H1 (cell line): ENCODE measurements around the gene ZFP57. TPM values are rescaled to one million over a fixed set of nuclear protein-coding genes. Genes with fewer than 3 reads are reported as not detected.
"Not testable (repeated sequence)": the region's sequence is repeated elsewhere in the genome, so short reads cannot be mapped to it uniquely, and the experiment has no call there.

Source experiments
- CTCF ChIA-PET: fragments of 300-600 bp; sonication (Branson Sonifier 250); formaldehyde crosslinking; loops from one replicate; lab custom pipeline; 2021; ENCODE audit not compliant: partially characterized antibody; lab: Charles Lee
- POLR2A ChIA-PET: fragments of 300-600 bp; sonication (Branson Sonifier 250); formaldehyde crosslinking; loops from one replicate; lab custom pipeline; 2021; ENCODE audit warnings: inconsistent platforms; ENCODE audit not compliant: partially characterized antibody; lab: Charles Lee
- DNase-seq, 2 experiments: peaks; one replicate each; pipeline versions ENCODE4 v3.0.0 to v3.0.0-alpha.2; 2010 to 2022; ENCODE audit warnings: low spot score in 2 of 2, low read depth in 1 of 2, mixed read lengths in 1 of 2
- FAIRE-seq: peaks from 2 replicates; lab custom pipeline; 2011; peaks lifted over from hg19 to GRCh38; lab: Jason Lieb, UNC
- H2AFZ ChIP-seq: 2 replicates; pipeline ENCODE4 v1.8.1; 2012; ENCODE audit warnings: low read length, inconsistent platforms
- H2AK5ac ChIP-seq: 2 replicates; pipeline ENCODE4 v1.6.1; 2013; ENCODE audit warnings: low read depth, low read length
- H2BK120ac ChIP-seq: replicated peaks from 2 replicates; pipeline ENCODE3; 2013; ENCODE audit warnings: low read depth, low read length, inconsistent platforms
- H2BK12ac ChIP-seq: 2 replicates; pipeline ENCODE4 v1.6.1; 2013; ENCODE audit warnings: low read depth, low read length
- H2BK15ac ChIP-seq: 2 replicates; pipeline ENCODE4 v1.6.1; 2013; ENCODE audit warnings: low read length
- H2BK20ac ChIP-seq: 2 replicates; pipeline ENCODE4 v1.6.1; 2013; ENCODE audit warnings: low read length
- H2BK5ac ChIP-seq: 2 replicates; pipeline ENCODE4 v1.6.1; 2013; ENCODE audit warnings: low read depth, low read length
- H3K14ac ChIP-seq: 2 replicates; pipeline ENCODE4 v1.6.1; 2013; ENCODE audit warnings: inconsistent platforms; ENCODE audit not compliant: insufficient read length
- H3K18ac ChIP-seq: 2 replicates; pipeline ENCODE4 v1.6.1; 2013; ENCODE audit warnings: low read length; ENCODE audit errors: extremely low read depth
- H3K23ac ChIP-seq: 2 replicates; pipeline ENCODE4 v1.6.1; 2013; ENCODE audit warnings: inconsistent platforms; ENCODE audit not compliant: insufficient read length
- H3K23me2 ChIP-seq: 2 replicates; pipeline ENCODE4 v1.6.1; 2013; ENCODE audit warnings: low read depth, low read length
- H3K27ac ChIP-seq: 2 replicates; pipeline ENCODE4 v1.6.1; 2011; ENCODE audit warnings: low read depth, low read length, inconsistent platforms
- H3K27me3 ChIP-seq, 4 experiments: replicated peaks in 1 of 4; 1 replicate in 1 of 4; 2 replicates in 3 of 4; pipeline versions ENCODE4 v1.6.1 to v1.8.1; 2011 to 2013; ENCODE audit warnings: low read length in 3 of 4, mild to moderate bottlenecking in 3 of 4, inconsistent platforms in 2 of 4, mixed read lengths in 2 of 4, moderate library complexity in 1 of 4; ENCODE audit not compliant: control insufficient read depth in 3 of 4, insufficient read depth in 3 of 4; ENCODE audit errors: extremely low read depth in 1 of 4
- H3K36me3 ChIP-seq, 4 experiments: 2 replicates each; pipeline versions ENCODE4 v1.6.1 to v1.8.1; 2011 to 2013; ENCODE audit warnings: mild to moderate bottlenecking in 4 of 4, low read length in 3 of 4, moderate library complexity in 2 of 4, control low read depth in 1 of 4, inconsistent platforms in 1 of 4; ENCODE audit not compliant: insufficient read depth in 4 of 4, control insufficient read depth in 2 of 4
- H3K4ac ChIP-seq: replicated peaks from 2 replicates; pipeline ENCODE3; 2013; ENCODE audit warnings: low read length, low read depth, mixed read lengths, inconsistent platforms; ENCODE audit not compliant: insufficient read length
- H3K4me1 ChIP-seq, 4 experiments: replicated peaks in 1 of 4; 1 replicate in 1 of 4; 2 replicates in 3 of 4; pipeline versions ENCODE4 v1.6.1 to v1.8.1; 2011 to 2013; ENCODE audit warnings: low read length in 3 of 4, inconsistent platforms in 2 of 4, mixed read lengths in 1 of 4; ENCODE audit not compliant: insufficient read depth in 4 of 4, control insufficient read depth in 3 of 4
- H3K4me2 ChIP-seq, 2 experiments: 2 replicates each; pipeline versions ENCODE4 v1.6.1 to v1.8.1; 2011 to 2013; ENCODE audit warnings: low read depth in 2 of 2, low read length in 2 of 2, control low read depth in 1 of 2, inconsistent platforms in 1 of 2, mild to moderate bottlenecking in 1 of 2; ENCODE audit not compliant: insufficient read depth in 1 of 2
- H3K4me3 ChIP-seq, 4 experiments: fragments of 200-600, 300-600 bp in 1 of 4; sonication (generic), shearing (Covaris generic), sonication (Bioruptor Twin) in 1 of 4; 2 replicates each; pipeline versions ENCODE4 v1.5.1 to v1.8.1; 2011 to 2016; ENCODE audit warnings: low read length in 4 of 4, low read depth in 3 of 4, control low read depth in 2 of 4, inconsistent platforms in 2 of 4, mild to moderate bottlenecking in 2 of 4, mixed read lengths in 1 of 4, moderate library complexity in 1 of 4; ENCODE audit not compliant: insufficient read depth in 2 of 4; ENCODE audit errors: extremely low read depth in 1 of 4
- H3K56ac ChIP-seq: replicated peaks from 2 replicates; pipeline ENCODE3; 2013; ENCODE audit warnings: low read depth, mild to moderate bottlenecking, mixed read lengths, low read length, inconsistent platforms; ENCODE audit not compliant: insufficient read length
- H3K79me1 ChIP-seq: 2 replicates; pipeline ENCODE4 v1.6.1; 2013; ENCODE audit warnings: low read depth, low read length, control low read depth
- H3K79me2 ChIP-seq, 2 experiments: 2 replicates each; pipeline versions ENCODE4 v1.6.1 to v1.8.1; 2012 to 2013; ENCODE audit warnings: low read length in 2 of 2, mild to moderate bottlenecking in 2 of 2, inconsistent platforms in 1 of 2; ENCODE audit not compliant: insufficient read depth in 2 of 2, control insufficient read depth in 1 of 2
- H3K9ac ChIP-seq, 4 experiments: replicated peaks in 1 of 4; 1 replicate in 1 of 4; 2 replicates in 3 of 4; pipeline versions ENCODE4 v1.6.1 to v1.8.1; 2011 to 2013; ENCODE audit warnings: low read depth in 3 of 4, low read length in 3 of 4, control low read depth in 2 of 4, mild to moderate bottlenecking in 2 of 4, moderate library complexity in 2 of 4, inconsistent platforms in 1 of 4; ENCODE audit errors: extremely low read depth in 1 of 4
- H3K9me3 ChIP-seq, 2 experiments: 2 replicates each; pipeline versions ENCODE4 v1.6.1 to v1.8.1; 2012 to 2013; ENCODE audit warnings: mild to moderate bottlenecking in 2 of 2, moderate library complexity in 2 of 2, control low read depth in 1 of 2, inconsistent platforms in 1 of 2, low read depth in 1 of 2, low read length in 1 of 2, mixed read lengths in 1 of 2; ENCODE audit not compliant: insufficient read depth in 2 of 2
- H4K20me1 ChIP-seq, 2 experiments: replicated peaks in 1 of 2; 2 replicates each; pipeline versions ENCODE3 to v1.8.1; 2011 to 2013; ENCODE audit warnings: inconsistent platforms in 2 of 2, low read length in 2 of 2, mild to moderate bottlenecking in 1 of 2; ENCODE audit not compliant: insufficient read depth in 2 of 2, control insufficient read depth in 1 of 2
- H4K5ac ChIP-seq: 2 replicates; pipeline ENCODE4 v1.6.1; 2013; ENCODE audit warnings: low read length, low read depth, mixed read lengths, inconsistent platforms; ENCODE audit not compliant: insufficient read length
- H4K8ac ChIP-seq: 2 replicates; pipeline ENCODE4 v1.8.0; 2013; ENCODE audit warnings: mild to moderate bottlenecking, moderate library complexity, low read length, inconsistent platforms; ENCODE audit not compliant: insufficient read depth; ENCODE audit errors: extremely low read depth
- H4K91ac ChIP-seq: replicated peaks from 2 replicates; pipeline ENCODE3; 2013; ENCODE audit warnings: low read length, mixed read lengths, inconsistent platforms; ENCODE audit not compliant: insufficient read length
- WGBS, 2 experiments: shearing (Covaris generic) in 1 of 2; methylation state at CpG; one replicate each; pipeline versions ENCODE4 v1.1.6 to v1.1.7; 2013 to 2015; ENCODE audit warnings: low lambda C conversion rate in 2 of 2, mixed read lengths in 2 of 2, inconsistent platforms in 1 of 2, low coverage in 1 of 2, missing lambda C conversion rate in 1 of 2; ENCODE audit not compliant: insufficient replicate concordance in 2 of 2, insufficient coverage in 1 of 2, insufficient read length in 1 of 2; ENCODE audit errors: extremely low coverage in 1 of 2, missing lambda C conversion rate in 1 of 2; 5-methylcytosine and 5-hydroxymethylcytosine counted together
- polyA plus RNA-seq, 7 experiments: library from polyadenylated mRNA; depleted of rRNA in 3 of 7; stranded (reverse) in 5 of 7; unstranded in 2 of 7; fragments of >200 nt in 5 of 7; fragments of 200-250 nt in 2 of 7; gene quantifications; 1 replicate in 5 of 7; 2 replicates in 1 of 7; 4 replicates in 1 of 7; pipeline versions ENCODE4 v1.2.1 to v1.2.3, GENCODE V29; 2011 to 2013; ENCODE audit warnings: missing spikeins in 2 of 7, mixed read lengths in 2 of 7
- total RNA-seq: library from RNA; stranded (reverse); fragmentation: NEBNext Ultra II Directional; extraction: Animal tissue kit (Norgen Biotek cat#: 25700); gene quantifications from 2 replicates; pipeline ENCODE4 v1.2.1, GENCODE V29; 2021

ZFP57 gene
- total and polyA plus RNA-seq, 2 of the 8 experiments (the other 6 are each of a cell fraction or from before 2014, with no cell fraction given) = 0.85 to 1.2 TPM

GRCh38 chr6:29672116-29672515 is 8.8 kb downstream of the ZFP57 start:
- H3K4ac ChIP-seq, H3K18ac ChIP-seq, H3K4me3 ChIP-seq, H3K27me3 ChIP-seq, H3K27ac ChIP-seq, H2BK5ac ChIP-seq, H4K20me1 ChIP-seq, H3K79me1 ChIP-seq, H2AFZ ChIP-seq, H4K91ac ChIP-seq, H3K4me2 ChIP-seq, H3K14ac ChIP-seq, FAIRE-seq, H2BK20ac ChIP-seq, H2BK15ac ChIP-seq, H3K36me3 ChIP-seq, H3K9ac ChIP-seq, H4K8ac ChIP-seq, H2BK12ac ChIP-seq, H3K79me2 ChIP-seq, H3K9me3 ChIP-seq, H4K5ac ChIP-seq, H3K23me2 ChIP-seq, H3K23ac ChIP-seq, H3K56ac ChIP-seq, DNase-seq, H2AK5ac ChIP-seq, H3K4me1 ChIP-seq, H2BK120ac ChIP-seq: not testable (repeated sequence)
- CTCF ChIA-PET = interaction anchor here (1.0 to 9.4 kb wide), 9 partner anchors 8 to 155 kb away, joined by 3 to 104 read pairs (median 6); no protein-coding TSS in a partner anchor
- POLR2A ChIA-PET = interaction anchor here (0.6 to 1.9 kb wide), 4 partner anchors 10 to 24 kb away, joined by 3 to 12 read pairs (median 4); no protein-coding TSS in a partner anchor
- WGBS, 2 experiments = 81% methylated on average over 5 of the region's 5 CpGs; no CpG with 5 or more reads in 1 of the 2 experiments
